ENCODE data around the gene FBXO28.

The FBXO28 gene

DNA sequence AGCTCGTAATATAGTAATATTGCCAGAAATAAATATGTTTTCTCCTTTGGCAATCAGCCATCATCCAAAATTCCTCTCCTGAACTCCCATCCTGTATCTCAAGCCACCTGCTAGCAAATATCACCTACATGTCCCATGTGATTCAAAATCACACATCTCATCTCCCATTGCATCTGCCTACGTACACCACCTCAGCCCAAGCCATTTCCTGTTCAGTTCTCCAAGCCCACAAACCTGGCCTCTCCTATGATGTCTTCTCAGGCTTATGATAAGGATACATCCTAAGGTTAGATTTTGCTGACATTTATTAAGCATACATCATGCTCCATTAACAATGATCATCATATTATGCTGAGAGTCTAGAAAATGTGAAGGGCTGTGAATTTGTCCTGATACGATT, 37.2 kb downstream of the FBXO28 start:
- DNase-seq (ENCODE audit: low read depth in 2 of 2): no peak

DNA sequence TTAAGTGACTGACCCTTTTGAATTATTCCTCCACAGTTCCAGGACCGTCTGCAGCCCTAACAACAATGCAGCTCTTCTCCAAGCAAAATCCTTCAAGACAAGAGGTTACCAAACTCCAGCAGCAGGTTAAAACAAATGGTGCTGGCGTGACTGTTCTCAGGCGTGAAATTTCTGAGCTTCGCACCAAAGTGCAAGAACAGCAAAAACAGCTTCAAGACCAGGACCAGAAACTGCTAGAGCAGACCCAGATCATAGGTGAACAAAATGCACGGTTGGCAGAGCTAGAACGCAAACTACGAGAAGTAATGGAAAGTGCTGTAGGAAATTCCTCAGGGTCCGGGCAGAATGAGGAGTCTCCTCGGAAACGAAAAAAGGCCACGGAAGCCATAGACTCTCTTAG, 43.4 kb downstream of the FBXO28 start:
- no peak for DNase-seq (ENCODE audit: low read depth in 2 of 2)

DNA sequence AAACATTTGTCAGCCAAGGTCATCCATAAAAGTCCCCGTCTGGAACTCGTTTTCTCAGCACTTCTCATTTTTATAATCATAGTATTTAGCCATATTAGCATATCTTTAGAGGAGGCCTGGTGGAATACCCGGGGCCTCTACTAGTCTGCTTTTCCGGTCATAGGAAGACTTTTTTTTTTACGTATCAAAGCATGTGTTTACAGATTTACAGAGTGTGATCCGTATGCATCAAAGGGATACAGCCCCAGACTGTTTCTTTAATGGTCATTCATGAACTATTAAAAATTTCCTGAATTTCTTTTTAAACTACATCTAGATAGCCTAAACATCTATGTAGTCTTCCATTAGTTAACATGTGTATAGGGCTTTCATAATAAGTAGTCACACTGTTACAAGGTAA, 45.6 kb downstream of the FBXO28 start:
- no peak for DNase-seq (ENCODE audit: low read depth in 2 of 2)

DNA sequence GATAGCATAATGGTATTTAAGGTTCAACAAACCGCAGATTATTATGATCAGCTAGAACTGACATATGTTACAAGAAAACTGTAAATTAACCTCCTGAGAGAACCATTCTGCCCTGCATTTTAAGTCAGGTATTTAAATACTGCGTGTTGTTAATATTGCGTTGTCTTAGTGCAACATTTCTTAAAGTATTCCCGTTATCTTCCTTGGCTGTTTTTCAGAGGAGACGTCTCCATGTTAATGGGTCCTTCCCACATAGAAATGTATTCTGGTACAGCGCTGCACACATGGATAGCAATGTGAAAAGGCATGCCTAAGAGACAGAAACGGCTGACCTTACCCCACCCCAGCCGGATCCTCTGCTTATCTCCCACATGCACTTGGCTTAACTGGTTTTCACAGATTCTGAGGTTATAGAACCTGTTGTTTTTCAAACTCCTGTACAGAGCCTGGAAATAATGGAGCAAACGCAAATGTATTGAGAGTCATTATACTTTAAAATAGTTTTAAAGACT, 46.3 kb downstream of the FBXO28 start:
- DNase-seq (ENCODE audit: low read depth in 2 of 2): no peak

DNA sequence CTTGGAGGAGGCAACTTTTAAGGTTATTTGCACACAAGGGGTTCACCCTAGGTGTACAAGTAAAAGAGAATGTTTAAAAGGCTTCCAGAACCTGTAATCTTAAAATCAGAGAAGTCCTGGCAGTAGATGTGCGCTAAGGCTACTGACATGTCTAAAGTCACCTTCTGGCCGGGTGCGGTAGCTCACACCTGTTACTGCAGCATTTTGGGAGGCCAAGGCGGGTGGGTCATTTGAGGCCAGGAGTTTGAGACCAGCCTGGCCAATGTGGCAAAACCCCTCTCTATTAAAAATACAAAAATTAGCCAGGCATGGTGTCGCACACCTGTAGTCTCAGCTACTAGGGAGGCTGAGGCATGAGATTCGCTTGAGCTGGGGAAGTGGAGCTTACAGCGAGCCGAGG, 48.9 kb downstream of the FBXO28 start:
- no peak for DNase-seq (ENCODE audit: low read depth in 2 of 2)

DNA sequence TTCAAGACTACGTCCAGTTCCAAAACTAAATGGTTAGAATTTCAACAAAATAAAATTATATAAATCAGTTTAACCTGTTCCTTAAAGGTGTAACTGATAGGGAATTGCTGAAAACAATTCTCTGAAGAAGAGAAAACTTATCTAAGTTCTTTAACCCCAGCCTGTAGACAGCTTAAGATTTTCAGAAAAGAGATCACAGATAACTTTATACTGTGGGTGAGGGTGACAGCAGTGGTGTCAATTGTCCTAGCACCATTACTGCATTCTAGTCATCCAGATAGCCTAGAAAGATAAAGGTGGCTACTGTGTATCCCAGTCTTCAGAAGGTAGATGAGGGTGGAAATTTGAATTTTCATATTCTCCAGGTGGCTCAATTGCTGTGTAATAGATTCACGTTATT, 49.4 kb downstream of the FBXO28 start:
- no peak for DNase-seq (ENCODE audit: low read depth in 2 of 2)

DNA sequence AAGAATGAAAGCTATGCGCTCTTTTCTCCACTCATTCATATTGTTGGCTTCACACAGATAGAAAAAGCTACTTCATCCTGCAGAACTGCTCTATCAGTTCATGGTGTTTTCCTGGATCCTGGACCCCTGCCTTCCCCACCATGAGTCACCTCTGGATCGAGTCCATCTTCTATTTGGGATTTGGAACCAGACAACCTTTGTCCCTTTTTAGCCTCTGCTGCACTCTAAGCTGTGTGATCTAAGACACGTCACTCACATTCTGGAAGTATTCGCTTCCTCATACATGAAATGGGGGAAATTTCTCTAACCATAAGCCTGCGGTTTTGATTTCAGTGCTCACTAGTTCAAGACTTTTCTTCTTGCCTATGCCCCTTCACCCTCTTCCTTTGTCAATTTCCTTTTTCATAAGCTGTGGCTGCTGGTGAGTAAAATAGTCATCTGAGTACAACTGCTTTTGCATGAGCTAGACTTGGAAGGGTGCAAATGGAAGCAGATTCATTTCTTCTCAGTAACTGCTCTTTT, 55.0 kb downstream of the FBXO28 start:
- peak; percentile 74 to 78 for DNase-seq (ENCODE audit: low read depth in 2 of 2)

DNA sequence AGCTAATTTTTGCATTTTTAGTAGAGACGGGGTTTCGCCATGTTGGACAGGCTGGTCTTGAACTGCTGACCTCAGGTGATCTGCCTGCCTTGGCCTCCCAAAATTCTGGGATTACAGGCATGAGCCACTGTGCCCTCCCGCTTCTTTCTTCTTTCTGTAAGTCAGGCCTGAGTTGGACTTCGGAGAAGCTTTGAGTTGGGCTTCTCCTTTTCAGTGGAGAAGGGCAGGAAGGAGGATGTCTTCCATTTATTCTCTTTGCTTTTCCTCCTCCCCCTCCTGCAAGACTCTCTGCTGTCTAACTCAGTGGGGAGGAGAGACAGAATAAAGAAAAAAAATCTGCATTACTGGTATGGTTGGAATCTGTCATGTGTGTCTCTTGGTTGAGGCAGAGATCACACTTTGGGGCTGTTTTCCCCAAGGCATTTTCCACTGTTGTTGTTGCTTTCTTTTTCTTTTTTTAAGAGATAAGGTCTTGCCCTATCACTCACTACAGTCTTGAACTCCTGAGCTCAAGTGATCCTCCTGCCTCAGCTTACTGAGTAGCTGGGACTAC, 55.9 kb downstream of the FBXO28 start:
- DNase-seq (ENCODE audit: low read depth in 2 of 2): no peak

DNA sequence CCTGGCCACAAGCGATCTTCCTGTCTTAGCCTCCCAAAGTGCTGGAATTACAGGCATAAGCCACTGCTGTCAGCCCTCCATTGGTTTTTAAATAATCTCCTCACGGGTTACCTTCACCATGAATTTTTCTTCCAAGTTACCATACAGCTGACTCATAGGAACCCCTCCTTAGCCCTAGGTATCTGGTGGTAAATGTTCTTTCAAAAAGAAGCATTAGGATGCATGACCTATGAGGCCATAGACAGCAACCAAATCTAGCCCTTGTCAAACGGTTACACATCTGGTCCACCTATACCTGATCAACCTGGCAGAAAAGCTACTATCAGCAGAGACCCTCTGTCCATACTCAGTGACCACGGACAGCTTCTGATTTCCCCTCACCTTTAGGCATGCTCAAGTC, 56.4 kb downstream of the FBXO28 start:
- no peak for DNase-seq (ENCODE audit: low read depth in 2 of 2)

DNA sequence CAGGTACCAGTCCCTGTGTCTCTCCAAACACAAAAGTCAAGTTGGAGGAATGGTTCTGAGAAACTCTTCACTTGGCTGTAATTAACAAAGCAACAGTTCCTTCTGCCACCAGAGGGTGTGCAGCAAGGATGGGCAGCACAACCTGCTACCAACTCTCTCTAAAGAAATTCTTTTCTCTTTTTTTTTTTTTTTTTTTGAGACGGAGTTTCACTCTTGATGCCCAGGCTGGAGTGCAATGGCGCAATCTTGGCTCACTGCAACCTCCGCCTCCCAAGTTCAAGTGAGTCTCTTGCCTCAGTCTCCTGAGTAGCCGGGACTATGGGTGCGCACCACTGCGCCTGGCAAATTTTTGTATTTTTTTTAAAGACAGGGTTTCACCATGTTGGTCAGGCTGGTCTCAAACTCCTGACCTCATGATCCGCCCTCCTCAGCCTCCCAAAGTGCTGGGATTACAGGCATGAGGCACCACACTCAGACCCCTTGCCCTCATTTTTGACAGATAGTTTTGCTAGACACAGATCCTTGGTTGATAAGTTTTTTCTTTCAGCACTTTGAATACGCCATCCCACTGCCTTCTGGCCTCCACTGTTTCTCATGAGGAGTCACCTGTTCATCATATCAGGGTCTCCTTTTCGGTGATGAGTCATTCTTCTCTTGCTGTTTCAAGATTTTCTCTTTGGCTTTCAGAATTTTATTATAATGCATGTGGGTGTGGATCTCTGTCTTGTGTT, 57.0 kb downstream of the FBXO28 start:
- DNase-seq (ENCODE audit: low read depth in 2 of 2): no peak

DNA sequence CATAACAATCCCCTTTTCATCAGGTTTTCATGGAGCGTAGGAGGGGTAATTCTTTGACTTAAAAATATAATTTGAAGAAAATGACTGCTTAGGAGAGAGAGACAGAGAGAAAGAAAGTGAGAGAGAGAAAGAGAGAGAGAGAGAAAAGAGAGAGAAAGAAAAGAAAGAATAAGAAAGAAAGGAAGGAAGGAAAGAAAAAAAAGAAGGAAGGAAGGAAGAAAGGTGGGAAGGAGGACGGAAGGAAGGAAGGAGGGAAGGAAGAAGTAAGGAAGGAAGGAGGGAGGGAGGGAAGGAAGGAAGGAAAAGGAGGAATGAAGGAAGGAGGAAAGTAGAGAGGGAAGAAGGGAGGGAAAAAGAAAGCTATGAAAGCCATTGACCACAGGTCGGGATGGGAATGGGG, 58.3 kb downstream of the FBXO28 start:
- DNase-seq (ENCODE audit: low read depth in 2 of 2): no peak

DNA sequence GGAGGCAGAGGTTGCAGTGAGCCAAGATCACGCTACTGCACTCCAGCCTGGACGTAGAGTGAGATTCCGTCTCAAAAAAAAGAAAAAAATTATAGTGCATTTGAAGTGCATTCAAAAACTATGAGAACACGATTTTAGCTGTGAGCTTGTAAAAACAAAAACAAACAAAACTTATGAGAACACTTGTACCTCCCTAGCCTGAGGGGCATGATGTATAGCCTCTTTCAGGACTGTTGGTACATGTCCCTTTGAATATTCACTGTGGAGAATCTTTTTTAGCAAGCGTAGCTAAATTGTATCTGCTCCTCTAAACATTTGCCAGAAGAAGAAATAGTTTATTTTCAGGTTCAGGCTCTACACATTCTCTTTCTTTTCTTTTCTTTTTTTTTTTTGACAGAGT, 59.6 kb downstream of the FBXO28 start:
- DNase-seq (ENCODE audit: low read depth in 2 of 2): no peak

DNA sequence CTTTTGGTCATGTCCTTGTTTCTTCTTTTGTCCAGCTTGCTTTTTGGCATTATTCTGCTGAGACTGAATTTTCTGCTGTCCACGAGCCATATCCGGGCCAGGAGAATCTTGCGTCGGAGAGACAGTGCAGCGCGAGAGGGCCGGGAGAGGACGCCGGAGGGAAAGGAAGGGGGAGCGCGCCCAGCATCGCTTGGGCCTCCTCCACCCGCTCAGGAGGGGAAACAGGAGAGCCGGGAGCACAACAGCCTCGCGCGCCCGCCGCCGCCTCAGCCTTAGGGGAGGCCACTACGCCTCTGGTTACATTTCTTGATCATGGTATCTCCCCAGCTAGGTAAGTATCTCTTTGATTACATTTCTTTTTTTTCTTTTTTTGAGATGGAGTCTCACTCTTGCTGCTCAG, 61.7 kb downstream of the FBXO28 start:
- no peak for DNase-seq (ENCODE audit: low read depth in 2 of 2)

DNA sequence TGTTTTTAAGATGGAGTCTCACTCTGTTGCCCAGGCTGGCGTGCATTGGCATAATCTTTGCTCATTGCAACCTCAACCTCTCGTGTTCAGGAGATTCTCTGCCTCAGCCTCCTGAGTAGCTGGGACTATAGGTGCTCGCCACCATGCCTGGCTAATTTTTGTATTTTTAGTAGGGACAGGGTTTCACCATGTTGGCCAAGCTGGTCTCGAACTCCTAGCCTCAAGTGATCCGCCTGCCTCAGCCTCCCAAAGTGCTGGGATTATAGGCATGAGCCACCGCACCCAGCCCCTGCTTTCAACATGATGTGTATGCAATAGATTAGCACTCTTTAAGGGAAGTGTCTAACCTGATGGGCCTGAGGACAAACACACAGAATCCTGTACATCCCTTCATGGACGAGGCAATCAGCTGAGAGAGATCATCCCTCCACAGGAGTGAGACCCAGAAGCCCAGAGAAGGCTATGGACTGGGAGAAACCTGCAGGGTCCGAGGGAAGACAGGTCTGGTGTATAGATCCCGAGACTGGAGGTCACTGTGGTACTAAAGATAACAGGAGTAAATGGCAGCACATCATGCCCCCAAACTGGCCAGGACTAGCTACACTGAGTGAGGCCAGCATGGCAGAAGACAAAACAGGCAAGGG, 63.6 kb downstream of the FBXO28 start:
- DNase-seq (ENCODE audit: low read depth in 2 of 2): no peak

DNA sequence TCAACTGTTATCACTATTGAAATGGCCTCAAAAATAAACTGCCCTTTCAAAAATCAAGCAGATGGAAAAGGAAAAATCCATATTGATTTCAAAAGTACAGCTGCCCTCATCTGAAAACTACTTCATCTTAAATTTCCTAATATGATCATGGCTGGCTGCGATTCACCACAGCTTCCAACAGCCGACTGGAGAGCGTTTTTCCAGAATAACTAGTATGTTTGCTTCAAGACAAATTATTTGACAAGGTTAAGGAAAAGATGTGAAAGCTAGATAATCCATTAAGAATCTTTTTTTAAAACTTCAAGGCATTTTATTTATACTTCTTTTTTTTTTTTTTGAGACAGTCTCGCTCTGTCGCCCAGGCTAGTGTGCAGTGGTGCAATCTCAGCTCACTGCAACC, 65.0 kb downstream of the FBXO28 start:
- DNase-seq (ENCODE audit: low read depth in 2 of 2): no peak

DNA sequence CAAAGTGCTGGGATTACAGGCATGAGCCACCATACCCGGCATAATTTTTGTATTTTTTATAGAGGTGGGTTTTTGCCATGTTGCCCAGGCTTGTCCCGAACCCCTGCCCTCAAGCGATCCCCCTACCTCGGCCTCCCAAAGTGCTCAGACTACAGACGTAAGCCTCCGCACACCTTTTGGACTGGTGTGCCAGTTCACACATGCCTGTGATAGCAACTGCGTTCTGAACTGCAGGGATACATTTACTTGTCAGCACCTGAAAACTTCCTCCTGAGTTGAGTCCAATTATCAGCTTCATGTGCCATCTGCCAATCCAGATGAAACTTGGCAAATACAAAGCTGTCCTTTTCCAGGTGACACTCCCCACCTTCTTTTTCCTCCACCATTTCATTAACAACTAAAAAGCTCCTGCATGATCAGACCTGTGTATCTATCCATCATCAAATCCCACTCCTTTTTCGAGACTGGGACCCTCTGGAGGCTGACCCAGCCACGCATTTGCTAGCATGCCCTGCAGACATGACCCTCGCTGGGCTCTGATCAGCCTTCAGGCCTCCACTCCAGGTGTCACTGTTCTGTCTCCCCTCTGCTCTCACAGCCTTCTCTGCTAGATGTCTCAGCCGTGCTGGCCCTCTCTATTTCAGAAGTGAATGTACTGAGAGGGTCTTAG, 67.0 kb downstream of the FBXO28 start:
- DNase-seq (ENCODE audit: low read depth in 2 of 2): no peak

DNA sequence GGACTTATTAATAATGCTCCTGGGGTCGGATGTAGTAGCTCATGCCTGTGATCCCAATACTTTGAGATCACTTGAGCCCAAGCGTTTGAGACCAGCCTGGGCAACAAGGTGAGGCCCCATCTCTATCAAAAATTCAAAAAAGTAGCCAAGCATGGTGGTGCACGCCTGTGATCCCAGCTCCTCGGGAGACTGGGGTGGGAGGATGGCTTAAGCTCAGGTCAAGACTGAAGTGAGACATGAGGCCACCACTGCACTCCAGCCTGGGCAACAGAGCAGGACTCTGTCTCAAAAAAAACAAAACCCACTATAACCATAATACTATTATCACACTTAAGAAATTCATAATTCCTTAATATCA, 67.5 kb downstream of the FBXO28 start:
- DNase-seq (ENCODE audit: low read depth in 2 of 2): no peak

DNA sequence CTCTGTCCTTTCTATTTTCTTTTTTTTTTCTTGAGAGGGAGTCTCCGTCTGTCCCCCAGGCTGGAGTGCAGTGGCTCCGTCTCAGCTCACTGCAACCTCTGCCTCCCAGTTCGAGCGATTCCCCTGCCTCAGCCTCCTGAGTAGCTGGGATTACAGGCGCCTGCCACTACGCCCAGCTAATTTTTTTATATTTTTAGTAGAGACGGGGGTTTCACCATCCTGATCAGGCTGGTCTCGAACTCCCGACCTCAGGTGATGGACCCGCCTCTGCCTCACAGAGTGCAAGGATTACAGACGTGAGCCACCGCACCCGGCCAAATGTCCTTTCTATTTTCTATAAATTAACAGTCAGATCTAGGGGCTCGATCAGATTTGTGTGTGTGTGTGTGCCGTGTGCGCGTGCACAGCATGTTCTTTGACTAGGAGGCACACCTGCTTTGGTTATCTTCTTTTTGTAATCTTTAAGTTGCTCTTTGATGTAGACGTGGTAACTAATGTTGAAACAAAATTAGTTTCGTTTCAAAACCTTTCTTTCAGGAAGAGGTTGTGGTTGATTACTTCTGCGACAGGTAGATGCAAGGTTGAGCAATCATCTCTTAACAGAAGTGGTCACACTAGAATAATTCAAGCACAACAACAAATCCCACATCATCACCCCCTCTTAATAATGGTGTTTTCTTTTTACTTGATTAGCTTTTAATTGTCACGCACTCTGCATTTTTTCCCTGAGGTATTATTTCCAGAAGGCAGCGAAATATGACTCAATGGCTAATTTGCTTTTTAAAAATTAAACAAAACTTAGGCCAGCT, 68.3 kb downstream of the FBXO28 start:
- no peak for DNase-seq (ENCODE audit: low read depth in 2 of 2)

DNA sequence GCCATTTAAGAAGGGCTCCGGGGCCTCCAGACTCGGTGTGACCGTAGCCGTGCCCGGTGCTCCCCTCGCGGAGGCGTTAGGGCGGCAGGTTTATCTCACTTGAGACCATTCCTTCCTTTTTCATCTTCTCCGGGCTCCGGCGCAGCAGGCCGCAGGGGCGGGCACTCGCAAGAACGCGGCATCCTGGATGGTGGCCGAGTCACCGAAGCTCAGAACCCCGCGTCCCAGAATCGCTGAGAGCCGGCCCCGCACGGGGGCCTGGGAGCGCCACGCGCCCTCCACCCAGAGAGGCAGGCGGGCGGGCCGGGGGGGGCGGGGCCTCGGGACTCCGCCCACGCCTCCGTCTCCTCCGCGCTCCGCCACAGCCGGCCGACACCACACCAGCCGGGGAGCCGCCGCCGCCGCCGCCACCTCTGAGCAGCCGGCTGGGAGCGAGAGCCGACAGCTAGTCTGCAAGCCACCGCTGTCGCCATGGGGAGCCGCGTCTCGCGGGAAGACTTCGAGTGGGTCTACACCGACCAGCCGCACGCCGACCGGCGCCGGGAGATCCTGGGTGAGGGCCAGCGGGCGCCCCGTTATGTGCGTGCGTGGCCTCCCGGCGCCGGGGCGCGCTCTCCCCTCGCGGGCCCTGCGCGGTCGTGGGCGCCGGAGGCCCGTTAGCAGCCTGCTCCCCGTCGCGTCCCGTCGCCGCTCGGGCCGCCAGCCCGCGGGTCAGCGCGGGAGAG, 69.1 kb downstream of the FBXO28 start, which contains the start of gene DEGS1:
Gene DEGS1 (plus strand): TSS at position 375 of the 725 bp plus-strand sequence. CDS start 97 bp downstream, at position 472.
- DNase-seq (ENCODE audit: low read depth in 2 of 2): peak; percentile 65 to 70

DNA sequence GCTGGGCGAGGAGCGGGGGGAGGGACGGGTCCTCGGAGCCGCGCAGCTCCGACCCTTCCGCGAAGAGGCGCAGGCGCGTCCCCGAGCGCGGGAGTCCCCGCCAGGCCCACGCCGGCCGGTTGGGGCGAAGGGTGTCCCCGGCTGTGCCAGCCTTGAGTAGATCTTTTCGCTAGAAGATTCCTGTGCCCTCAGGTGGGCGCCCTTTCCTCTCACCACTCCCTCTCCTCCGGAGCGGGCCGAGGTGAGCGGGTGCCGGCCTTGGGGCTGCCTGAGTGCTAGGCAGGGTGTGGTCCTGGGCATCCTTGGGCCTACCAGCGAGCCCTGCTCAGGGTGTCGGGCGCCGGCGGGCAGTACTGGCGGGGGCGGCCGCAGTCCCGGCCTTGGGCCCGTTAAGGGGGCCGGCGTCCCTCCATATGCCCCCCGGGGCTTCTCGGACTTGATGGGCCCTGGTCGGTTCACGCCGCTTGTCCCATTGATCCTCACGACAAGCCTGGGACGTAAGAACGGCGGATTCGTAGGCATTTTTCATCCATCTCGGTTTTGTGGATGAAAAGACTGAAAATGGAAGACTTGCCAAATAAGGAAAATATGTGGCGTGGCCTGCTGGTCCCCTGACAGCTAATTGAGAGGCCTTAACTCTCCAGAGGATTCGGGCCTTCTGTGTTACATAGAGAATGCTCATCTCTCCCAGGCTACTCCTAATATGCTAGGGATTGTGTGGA, 69.8 kb downstream of the FBXO28 start:
- no peak for DNase-seq (ENCODE audit: low read depth in 2 of 2)

Measured in fibroblast of skin of left quadriceps (primary cell).